Epidermal melanocyte (primary cell): ENCODE measurements around the gene HMG20B.
"Not testable (repeated sequence)": the region's sequence is repeated elsewhere in the genome, so short reads cannot be mapped to it uniquely, and the experiment has no call there.

Source experiments
- DNase-seq: peaks from one replicate; pipeline ENCODE4 v3.0.0; 2011; ENCODE audit warnings: low spot score; ENCODE audit not compliant: insufficient read length

Gene HMG20B

DNA sequence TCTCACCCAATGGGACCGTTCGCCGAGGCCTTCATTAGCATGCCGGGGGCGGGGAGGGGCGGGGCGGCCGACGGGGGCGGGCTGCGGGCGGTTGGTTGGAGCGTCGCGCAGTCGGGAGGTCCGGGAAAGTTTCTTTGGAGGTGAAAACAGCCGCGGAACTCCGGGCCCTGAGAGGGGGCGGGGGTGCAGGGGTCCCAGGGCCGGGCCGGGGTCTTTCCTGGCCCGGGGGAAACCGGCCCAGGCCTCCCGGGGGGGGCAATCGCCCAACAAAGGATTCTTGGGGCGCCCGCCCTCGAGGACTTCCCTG, at the start of gene HMG20B:
TSS of gene HMG20B (plus strand) at position 90 of the 307 bp plus-strand sequence. CDS start 366 bp downstream, outside the sequence.
- DNase-seq = no peak

DNA sequence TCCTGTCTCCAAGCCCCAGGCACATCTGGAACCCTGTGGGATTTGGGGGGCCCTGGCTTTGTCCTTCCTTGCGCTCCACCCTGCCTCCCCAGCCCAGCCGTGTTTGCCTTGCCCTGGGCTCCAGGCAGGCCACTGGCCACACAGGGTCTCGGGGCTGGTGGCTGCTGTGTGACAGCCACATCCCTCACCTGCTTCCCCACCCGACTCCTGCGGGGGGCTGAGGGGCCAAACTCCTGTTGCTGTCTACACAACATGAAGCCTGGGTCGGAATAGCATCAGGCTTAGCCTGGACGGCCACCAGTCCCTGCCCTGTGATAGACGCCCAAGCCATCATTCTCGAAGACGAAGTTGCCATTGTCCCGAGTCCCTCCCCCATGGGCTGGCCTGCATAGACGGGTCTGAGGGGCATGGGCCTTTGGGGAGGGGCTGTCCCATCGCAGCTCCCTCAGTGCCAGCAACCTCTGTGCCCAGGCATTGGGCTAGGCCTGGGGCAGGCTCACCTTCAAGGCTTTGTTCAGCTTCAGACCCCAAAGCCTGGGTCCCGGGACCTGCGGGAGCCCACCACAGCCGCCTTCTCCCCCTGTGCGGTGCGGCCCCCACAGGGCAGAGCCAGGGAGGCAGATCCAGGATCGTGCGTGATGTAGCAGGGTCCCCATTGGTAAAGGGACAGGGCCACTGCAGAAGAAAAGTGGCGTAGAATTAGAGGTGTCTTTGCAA, 49.2 kb upstream of the HMG20B start:
- no peak for DNase-seq

DNA sequence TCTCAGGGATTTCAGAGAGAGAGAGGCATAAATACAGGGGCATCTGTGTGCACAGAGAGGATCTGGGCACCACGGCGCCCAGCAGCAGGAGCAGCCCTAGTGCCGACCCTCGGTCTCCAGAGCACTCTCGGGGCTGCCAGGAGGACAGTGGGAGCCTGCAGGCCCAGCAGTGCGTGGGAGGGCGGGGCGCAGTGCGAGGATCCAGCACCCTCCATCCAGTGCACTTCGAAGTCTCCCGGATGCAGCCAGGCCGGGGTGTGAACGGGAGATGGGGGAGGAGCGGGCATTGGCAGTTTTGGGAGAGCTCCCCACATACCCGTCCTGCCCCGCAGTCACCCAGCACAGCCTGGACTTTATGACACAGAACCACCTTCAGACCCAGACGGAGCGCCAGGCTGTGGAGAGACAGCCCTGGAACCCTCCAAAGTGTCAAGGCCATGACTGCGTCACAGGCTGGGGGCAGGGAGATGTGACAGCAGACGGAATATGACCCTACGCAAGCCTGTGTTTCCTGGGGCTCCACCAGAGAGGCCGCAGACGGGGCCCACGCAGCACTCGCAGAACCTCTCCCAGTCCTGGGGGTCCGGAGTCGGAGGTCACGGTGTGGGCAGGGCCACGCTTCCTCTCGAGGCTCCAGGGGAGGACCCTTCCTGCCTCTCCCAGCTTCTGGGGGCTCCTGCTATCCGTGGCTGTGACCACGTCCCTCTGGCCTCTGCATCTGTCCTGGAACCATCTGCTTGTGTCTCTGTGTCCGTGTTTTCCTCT, 48.5 kb upstream of the HMG20B start:
- DNase-seq = no peak

DNA sequence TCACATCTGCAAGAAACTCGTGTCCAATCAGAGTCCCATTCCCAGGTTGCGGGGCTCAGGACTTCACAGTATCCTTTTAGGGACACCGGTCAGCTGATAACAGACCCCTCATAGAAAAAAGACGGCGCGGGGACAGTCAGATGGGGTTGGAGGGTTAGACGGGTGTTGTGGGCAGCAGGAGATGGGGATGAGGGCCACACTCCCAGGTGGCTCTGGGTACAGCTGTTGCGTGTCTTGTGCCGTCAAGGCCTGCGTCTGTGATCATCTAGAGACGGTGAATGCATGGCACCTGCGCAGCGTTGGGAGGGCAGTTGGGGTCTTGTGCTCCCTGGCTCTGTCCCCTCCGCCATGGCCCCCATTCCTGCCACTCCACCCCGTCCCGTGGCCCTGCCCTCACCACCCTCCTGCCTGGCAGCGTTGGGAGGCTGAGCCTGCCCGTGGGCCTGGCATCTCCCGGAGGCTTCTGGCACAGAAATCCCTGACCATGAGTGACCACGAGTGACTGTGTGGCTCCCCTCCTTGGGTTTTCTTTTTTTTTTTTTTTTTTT, 47.8 kb upstream of the HMG20B start:
- DNase-seq = no peak

DNA sequence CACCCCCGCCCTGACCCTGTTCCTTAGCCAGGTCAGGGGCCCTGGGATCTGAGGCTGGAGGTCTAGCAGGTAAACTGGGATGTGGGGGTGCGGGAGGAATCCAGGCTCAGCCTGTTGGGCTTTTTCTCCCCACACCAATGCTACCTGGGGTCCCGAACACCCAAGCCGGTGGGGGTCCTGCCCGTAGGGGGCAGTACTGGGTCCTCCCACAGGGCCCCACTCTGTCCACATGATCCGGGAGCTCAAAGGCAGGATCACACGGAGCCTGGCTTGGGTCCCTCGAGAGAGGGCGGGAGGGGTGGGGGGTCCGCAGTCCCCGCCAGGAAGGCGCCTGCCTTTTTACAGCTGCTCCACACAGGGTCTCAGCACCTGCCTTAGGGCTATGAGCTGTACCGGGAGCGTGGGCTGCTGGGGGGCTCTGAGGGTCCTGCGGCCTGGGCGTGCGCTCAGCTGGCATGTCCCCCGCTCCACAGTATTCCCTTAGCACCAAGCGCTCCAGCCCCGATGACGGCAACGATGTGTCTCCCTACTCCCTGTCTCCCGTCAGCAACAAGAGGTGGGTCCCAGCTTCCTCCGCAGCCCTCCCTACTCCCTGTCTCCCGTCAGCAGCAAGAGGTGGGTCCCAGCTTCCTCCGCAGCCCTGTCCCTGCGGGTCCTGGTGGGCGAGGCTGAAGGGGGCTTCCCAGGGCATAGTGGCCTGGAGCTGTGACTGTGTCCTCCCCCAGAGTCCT, 46.1 kb upstream of the HMG20B start:
- DNase-seq = no peak

DNA sequence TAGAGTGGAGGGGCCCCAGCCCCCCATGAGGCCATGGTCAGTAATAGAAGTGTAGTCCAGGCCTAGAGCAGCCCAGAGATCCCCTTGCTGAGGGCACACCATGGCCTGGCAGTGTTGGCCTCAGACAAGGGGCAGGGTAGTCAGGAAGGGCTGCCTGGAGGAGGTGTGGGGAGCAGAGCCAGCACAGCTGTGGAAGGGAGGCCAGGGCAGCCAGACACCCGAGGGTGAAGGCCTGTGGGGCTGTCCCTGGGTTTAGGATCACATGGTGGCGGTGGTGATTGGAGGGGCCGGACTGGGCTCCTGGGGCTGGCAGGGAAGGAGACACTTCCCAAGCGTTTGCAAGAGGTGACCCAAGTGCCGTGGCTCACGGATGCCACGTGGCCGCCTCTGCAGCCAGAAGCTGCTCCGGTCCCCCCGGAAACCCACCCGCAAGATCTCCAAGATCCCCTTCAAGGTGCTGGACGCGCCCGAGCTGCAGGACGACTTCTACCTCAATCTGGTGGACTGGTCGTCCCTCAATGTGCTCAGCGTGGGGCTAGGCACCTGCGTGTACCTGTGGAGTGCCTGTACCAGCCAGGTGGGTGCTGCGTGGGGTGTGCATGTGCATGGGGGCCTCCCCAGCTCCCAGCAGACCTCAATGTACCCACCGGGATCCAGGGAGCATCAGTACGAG, 45.4 kb upstream of the HMG20B start:
- no peak for DNase-seq

DNA sequence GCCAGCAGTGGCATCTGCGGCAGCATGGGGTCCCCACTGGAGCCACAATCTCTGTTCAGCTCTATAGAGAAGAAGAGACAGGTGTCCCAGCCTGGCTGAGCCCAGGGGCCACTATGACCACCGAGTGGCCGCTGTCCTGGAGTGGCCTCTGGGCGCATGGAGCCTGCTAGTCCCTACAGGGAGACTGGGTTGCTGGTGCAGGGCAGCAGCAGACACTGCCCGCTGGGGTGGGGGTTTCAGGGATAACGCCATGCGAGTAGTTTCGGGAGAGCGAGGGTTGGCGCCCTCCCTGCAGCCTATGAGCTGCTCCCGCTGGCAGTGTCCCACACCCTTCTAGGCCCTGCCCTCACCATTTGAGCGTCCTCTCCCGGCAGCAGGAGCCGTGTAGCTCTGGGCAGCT, 44.7 kb upstream of the HMG20B start:
- no peak for DNase-seq

DNA sequence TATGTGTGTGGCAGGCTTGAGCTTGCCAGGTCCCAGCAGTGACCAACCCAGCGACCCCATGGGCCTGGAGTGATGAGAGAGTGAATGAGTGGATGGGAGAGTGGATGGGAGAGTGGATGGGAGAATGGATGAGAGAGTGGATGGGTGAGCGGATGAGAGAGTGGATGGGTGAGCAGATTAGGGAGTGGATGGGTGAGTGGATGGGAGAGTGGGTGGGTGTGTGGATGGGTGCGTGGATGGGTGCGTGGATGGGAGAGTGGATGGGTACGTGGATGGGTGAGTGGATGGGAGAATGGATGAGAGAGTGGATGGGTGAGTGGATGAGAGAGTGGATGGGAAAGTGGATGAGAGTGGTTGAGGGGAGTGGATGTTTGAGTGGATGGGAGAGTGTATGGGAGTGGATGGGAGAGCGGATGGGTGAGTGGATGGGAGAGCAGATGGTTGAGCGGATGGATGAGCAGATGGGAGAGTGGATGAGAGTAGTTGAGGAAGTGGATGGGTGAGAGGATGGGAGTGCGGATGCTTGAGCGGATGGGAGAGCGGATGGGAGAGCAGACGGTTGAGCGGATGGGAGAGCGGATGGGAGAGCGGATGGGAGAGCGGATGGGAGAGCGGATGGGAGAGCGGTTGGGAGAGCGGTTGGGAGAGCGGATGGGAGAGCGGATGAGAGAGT, 44.1 kb upstream of the HMG20B start:
- DNase-seq = no peak

DNA sequence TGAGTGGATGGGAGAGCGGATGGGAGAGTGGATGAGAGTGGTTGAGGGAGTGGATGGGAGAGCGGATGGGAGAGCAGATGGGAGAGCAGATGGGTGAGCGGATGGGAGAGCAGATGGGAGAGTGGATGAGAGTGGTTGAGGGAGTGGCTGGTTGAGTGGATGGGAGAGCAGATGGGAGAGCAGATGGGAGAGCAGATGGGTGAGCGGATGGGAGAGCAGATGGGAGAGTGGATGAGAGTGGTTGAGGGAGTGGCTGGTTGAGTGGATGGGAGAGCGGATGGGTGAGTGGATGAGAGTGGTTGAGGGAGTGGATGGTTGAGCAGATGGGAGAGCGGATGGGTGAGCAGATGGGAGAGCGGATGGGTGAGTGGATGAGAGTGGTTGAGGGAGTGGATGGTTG, 43.4 kb upstream of the HMG20B start:
- not testable (repeated sequence) for DNase-seq

DNA sequence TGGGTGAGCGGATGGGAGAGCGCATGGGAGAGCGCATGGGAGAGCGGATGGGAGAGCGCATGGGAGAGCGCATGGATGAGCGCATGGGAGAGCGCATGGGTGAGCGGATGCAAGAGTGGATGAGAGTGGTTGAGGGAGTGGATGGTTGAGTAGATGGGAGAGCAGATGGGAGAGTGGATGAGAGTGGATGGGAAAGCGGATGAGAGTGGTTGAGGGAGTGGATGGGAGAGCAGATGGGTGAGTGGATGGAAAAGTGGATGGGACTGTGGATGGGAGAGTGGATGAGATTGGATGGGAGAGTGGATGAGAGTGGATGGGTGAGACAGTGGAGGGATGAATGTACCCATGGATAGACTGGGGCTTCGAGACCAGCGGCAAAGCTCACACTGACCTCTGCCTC, 42.4 kb upstream of the HMG20B start:
- no peak for DNase-seq

DNA sequence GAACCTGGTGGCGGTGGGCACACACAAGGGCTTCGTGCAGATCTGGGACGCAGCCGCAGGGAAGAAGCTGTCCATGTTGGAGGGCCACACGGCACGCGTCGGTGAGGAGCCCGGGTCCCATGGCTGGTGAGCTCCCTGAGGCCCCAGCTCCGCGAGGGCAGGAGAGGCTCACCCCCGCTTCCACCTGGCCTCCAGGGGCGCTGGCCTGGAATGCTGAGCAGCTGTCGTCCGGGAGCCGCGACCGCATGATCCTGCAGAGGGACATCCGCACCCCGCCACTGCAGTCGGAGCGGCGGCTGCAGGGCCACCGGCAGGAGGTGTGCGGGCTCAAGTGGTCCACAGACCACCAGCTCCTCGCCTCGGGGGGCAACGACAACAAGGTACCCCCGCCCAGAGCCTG, 41.0 kb upstream of the HMG20B start:
- no peak for DNase-seq

DNA sequence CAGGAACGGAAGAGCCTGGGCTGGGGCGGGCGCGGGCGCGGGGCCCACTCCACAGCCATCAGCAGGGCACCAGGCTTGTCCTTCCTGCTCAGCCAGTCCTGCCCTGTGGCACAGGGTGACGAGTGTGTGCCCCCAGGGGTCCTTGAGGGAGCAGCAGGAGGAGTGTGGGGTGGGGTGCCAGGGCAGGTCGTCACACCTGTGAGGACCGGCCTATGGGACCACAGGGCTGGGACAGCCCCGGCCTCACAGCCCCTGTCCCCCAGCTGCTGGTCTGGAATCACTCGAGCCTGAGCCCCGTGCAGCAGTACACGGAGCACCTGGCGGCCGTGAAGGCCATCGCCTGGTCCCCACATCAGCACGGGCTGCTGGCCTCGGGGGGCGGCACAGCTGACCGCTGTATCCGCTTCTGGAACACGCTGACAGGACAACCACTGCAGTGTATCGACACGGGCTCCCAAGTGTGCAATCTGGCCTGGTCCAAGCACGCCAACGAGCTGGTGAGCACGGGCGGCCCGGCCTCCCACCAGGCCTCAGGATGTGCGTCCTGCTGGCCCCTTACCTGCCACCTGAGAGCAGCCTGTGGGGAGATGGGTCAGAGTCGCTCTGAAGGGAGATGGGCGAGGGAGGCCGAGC, 40.5 kb upstream of the HMG20B start:
- no peak for DNase-seq

DNA sequence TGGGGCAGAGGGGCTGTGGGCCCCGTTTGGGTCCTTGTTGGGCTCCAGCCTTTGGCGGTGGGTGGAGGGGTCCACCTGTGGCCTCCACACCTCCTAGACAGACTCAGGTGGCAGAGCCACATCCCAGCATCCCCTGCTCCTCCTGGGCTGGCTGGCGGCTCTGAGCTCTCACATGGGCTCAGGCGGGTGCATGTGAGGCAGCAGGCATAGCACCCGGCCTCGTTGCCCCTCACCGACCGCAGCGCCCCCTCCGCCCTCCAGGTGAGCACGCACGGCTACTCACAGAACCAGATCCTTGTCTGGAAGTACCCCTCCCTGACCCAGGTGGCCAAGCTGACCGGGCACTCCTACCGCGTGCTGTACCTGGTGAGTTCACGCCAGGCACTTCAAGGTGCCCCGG, 39.7 kb upstream of the HMG20B start:
- DNase-seq = no peak

DNA sequence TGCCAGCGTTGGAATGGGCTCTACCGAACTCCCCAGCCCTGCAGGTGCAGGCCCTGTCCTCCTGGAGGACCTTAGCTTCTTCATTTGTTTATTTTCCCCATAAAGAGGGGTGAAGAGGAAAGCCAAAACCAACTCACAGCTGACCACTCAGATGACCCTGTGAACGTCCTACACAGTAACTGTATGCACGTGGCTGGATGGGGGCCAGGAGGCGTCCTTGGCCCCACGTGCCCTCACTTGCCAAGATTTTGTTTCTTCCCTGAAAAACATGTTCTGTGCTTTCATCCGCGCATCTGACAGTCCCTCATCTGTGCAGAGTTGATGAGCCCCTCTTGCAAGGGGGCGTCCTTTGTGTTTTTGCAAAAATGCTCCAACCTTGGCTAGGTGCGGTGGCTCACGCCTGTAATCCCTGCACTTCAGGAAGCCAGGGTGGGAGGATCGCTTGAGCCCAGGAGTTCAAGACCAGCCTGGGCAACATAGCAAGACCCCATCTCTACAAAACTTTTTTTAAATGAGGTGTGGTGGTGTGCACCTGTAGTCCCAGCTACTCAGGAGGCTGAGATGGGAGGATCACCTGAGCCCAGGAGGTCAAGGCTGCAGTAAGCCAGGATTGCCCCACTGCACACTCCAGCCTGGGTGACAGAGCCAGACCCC, 39.1 kb upstream of the HMG20B start:
- no peak for DNase-seq

DNA sequence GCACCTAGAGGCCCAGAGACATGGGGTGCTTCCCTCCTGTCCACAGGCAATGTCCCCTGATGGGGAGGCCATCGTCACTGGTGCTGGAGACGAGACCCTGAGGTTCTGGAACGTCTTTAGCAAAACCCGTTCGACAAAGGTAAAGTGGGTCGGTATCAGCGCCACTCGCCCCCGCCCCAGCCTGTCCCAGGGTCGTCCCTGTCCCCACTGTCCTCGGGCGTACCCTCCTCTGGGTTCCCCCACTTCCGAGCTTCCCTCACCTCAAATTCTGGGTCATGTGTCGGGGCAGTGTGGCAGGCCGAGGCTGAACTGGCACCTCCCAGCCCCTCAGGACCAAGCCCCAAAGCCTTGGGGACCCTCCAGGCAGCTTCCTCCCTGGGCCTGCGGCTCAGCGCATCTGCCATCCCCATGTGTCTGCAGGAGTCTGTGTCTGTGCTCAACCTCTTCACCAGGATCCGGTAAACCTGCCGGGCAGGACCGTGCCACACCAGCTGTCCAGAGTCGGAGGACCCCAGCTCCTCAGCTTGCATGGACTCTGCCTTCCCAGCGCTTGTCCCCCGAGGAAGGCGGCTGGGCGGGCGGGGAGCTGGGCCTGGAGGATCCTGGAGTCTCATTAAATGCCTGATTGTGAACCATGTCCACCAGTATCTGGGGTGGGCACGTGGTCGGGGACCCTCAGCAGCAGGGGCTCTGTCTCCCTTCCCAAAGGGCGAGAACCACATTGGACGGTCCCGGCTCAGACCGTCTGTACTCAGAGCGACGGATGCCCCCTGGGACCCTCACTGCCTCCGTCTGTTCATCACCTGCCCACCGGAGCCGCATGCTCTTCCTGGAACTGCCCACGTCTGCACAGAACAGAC, 38.1 kb upstream of the HMG20B start:
- no peak for DNase-seq

DNA sequence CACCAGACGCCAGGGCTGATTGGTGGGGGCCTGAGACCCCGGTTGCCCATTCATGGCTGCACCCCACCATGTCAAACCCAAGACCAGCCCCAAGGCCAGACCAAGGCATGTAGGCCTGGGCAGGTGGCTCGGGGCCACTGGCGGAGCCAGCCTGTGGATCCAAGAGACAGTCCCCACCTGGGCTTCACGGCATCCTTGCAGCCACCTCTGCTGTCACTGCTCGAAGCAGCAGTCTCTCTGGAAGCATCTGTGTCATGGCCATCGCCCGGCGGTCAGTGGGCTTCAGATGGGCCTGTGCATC, 37.6 kb upstream of the HMG20B start:
- DNase-seq = no peak

DNA sequence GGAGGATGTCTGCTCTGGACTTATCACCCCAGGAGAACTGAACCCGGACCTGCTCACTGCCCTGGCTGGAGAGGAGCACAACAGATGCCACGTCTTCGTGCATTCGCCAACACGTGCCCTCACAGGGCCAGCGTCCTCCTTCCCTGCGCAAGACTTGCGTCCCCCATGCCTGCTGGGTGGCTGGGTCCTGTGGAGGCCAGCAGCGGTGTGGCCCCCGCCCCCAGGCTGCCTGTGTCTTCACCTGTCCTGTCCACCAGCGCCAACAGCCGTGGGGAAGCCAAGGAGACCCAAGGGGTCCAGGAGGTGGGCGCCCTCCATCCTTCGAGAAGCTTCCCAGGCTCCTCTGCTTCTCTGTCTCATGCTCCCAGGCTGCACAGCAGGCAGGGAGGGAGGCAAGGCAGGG, 37.2 kb upstream of the HMG20B start:
- DNase-seq = no peak

DNA sequence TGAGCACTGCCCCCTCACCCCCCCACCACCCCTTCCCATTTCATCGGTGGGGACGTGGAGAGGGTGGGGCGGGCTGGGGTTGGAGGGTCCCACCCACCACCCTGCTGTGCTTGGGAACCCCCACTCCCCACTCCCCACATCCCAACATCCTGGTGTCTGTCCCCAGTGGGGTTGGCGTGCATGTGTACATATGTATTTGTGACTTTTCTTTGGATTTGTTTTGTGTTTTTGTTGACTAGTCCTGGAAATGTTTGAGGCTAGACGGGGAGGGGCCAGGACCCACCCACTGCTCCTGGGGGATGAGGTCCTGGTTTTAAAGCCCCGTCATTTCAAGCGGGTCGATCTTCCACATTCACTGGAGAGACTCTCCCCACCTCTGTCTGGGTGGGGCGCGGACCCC, 36.8 kb upstream of the HMG20B start:
- DNase-seq = no peak

DNA sequence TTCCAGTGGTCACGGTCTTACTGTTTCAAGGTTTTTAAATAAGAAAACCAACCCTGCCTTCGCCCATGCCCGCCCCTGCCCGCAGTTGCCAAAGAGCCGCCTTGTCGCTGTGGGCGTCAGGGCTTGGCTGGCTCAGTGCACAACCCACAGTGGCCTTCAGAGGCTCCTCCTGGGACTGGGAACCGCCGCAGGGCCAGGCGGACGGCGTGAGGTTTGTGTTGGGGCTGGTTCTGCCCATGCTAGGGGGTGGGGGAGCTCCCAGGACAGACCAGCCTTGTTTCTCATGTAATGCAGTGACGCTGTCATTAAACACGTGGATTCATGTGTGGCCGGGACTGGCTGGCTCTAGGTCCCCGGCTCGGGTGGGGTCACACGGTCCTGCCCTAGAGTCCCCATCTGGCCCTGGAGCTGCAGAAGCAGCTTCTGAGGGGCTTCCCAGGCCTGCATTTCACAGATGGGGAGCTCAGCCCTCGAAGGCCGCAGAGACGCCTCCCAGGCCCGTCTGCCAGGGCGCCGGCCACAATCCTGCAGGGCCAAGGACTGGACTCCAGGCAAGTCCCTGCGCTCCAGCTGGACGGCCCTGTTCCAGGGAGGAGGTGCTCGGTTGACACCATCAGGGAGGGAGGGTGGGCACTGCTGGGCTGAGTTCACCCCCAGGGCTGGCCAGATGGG, 36.2 kb upstream of the HMG20B start:
- peak; percentile 95 for DNase-seq
